DOHH2 (cell line): ENCODE results near the gene CCNH.

ENCODE experiments used
- EZH2phosphoT487 ChIP-seq: fragments of 200-600 bp; sonication (generic); IDR thresholded peaks from 2 replicates; pipeline ENCODE4 v1.6.1; 2017; ENCODE audit warnings: borderline replicate concordance, mild to moderate bottlenecking, antibody characterized with exemption, low read length, moderate library complexity, mixed read lengths
- TF ChIP-seq, protein P1 (sequence below): fragments of 200-600 bp; sonication (generic); IDR thresholded peaks from one replicate; pipeline ENCODE4 v1.5.1; 2014; ENCODE audit warnings: antibody characterized with exemption, mild to moderate bottlenecking, low read depth, low read length; ENCODE audit not compliant: poor library complexity, severe bottlenecking

DNA sequence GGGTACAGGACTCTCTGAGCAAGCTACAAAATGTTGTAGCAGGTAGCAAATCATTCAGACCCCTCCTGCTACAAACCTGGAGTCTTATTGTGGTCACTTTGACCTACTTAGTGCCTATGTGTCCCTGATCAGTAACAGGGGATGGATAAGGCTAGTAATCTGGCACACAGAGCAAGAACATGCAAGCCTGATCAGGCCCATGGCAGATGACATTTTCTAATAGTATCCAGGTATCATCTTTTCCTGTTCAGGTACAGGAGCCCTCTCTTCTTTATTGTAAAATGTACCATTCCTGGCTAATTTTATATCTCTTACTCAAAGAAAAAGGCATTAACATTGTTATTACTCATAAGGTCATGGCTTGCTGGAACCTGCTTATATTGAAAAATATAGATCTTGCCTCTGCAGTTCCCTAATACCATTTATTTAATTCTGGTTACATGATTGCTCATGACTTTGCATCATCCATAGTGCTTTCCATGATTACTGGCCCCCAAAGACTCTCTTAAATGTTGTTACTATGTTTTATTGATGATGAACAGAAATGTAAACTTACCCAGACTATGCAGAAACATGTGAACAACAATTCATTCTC lies 18.2 kb upstream of the CCNH start:
- TF ChIP-seq, protein P1, sequence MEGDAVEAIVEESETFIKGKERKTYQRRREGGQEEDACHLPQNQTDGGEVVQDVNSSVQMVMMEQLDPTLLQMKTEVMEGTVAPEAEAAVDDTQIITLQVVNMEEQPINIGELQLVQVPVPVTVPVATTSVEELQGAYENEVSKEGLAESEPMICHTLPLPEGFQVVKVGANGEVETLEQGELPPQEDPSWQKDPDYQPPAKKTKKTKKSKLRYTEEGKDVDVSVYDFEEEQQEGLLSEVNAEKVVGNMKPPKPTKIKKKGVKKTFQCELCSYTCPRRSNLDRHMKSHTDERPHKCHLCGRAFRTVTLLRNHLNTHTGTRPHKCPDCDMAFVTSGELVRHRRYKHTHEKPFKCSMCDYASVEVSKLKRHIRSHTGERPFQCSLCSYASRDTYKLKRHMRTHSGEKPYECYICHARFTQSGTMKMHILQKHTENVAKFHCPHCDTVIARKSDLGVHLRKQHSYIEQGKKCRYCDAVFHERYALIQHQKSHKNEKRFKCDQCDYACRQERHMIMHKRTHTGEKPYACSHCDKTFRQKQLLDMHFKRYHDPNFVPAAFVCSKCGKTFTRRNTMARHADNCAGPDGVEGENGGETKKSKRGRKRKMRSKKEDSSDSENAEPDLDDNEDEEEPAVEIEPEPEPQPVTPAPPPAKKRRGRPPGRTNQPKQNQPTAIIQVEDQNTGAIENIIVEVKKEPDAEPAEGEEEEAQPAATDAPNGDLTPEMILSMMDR: no peak
- no peak for TF ChIP-seq EZH2phosphoT487
